ENCODE data around the gene RAB36. TPM values are rescaled to one million over a fixed set of nuclear protein-coding genes. Genes with fewer than 3 reads are reported as not detected.

Gene RAB36
- total RNA-seq, 2 experiments from 2014 or later = 0.41 to 3.0 TPM

GRCh38 chr22:23105304-23105703 is 40.0 kb upstream of the RAB36 start:
- no peaks in the 10 kb centered on the region for H3K4me1 ChIP-seq (ENCODE audit: insufficient read depth, low read length, poor library complexity, severe bottlenecking)
- H3K9me2 ChIP-seq (ENCODE audit: insufficient read depth, low read length) = no peaks in the 10 kb centered on the region
- intact Hi-C loops (cut with micrococcal nuclease; ENCODE audit: unreplicated experiment) = no loop called here
- no TSS peak for BruUV-seq (replicated peaks)
- H4K20me1 ChIP-seq (ENCODE audit: insufficient read depth, low read length) = no peaks in the 10 kb centered on the region
- POLR2A ChIA-PET = no interaction called here
- H3K4me3 ChIP-seq (ENCODE audit: low read depth, low read length, poor library complexity, severe bottlenecking) = no peak overlapping the region
- no peak overlapping the region for H3K27ac ChIP-seq (ENCODE audit: low read depth, low read length, poor library complexity, severe bottlenecking)
- no peak overlapping the region for H3K4me2 ChIP-seq (ENCODE audit: low read length)
- peaks cover 18% of the 10 kb centered on the region; the same call in 1 of the 2 replicates for H3K36me3 ChIP-seq (ENCODE audit: insufficient read depth, low read length)
- no peak overlapping the region for H2AFZ ChIP-seq (ENCODE audit: low read length)
- H3K79me2 ChIP-seq (ENCODE audit: insufficient read depth, low read depth, low read length) = no peaks in the 10 kb centered on the region
- no peaks in the 10 kb centered on the region for H3K9me3 ChIP-seq (ENCODE audit: low read length)
- CTCF ChIA-PET (ENCODE audit: unreplicated experiment) = no interaction called here
- TF ChIP-seq CTCF (conservative IDR thresholded peaks at IDR 0.05; ENCODE audit: low read length) (no peak), EZH2phosphoT487 (IDR thresholded peaks at IDR 0.05; ENCODE audit: borderline replicate concordance, low read depth, low read length) (no peak)
- no peak for DNase-seq (ENCODE audit: low spot score)

- Histone ChIP-seq H3K36me3 (ENCODE audit: insufficient read depth, low read length) (peaks cover 14% of the 10 kb centered on the region; the same call in 1 of the 2 replicates), H3K27ac (ENCODE audit: low read depth, low read length, poor library complexity, severe bottlenecking) (no peak overlapping the region), H3K9me2 (ENCODE audit: insufficient read depth, low read length) (no peaks in the 10 kb centered on the region), H3K9me3 (ENCODE audit: low read length) (no peaks in the 10 kb centered on the region), H4K20me1 (ENCODE audit: insufficient read depth, low read length) (no peaks in the 10 kb centered on the region), H3K79me2 (ENCODE audit: insufficient read depth, low read depth, low read length) (no peaks in the 10 kb centered on the region), H2AFZ (ENCODE audit: low read length) (no peak overlapping the region), H3K4me1 (ENCODE audit: insufficient read depth, low read length, poor library complexity, severe bottlenecking) (no peaks in the 10 kb centered on the region), H3K4me2 (ENCODE audit: low read length) (no peak overlapping the region), H3K4me3 (ENCODE audit: low read depth, low read length, poor library complexity, severe bottlenecking) (no peak overlapping the region)
- POLR2A ChIA-PET = no interaction called here
- no peak for DNase-seq (ENCODE audit: low spot score)
- no TSS peak for BruUV-seq (replicated peaks)
- CTCF ChIA-PET (ENCODE audit: unreplicated experiment) = no interaction called here
- intact Hi-C loops (cut with micrococcal nuclease; ENCODE audit: unreplicated experiment) = no loop called here
- TF ChIP-seq CTCF (conservative IDR thresholded peaks at IDR 0.05; ENCODE audit: low read length) = no peak
- no peak for TF ChIP-seq EZH2phosphoT487 (IDR thresholded peaks at IDR 0.05; ENCODE audit: borderline replicate concordance, low read depth, low read length)
Measured at GRCh38 chr22:23105919-23106318, 39.4 kb upstream of the RAB36 start.

GRCh38 chr22:23106344-23106743 is 38.9 kb upstream of the RAB36 start:
- Histone ChIP-seq H3K4me1 (ENCODE audit: insufficient read depth, low read length, poor library complexity, severe bottlenecking) (no peaks in the 10 kb centered on the region), H3K4me3 (ENCODE audit: low read depth, low read length, poor library complexity, severe bottlenecking) (no peak overlapping the region), H2AFZ (ENCODE audit: low read length) (no peak overlapping the region), H3K9me3 (ENCODE audit: low read length) (no peaks in the 10 kb centered on the region), H3K36me3 (ENCODE audit: insufficient read depth, low read length) (peaks cover 12% of the 10 kb centered on the region; the same call in 1 of the 2 replicates), H3K79me2 (ENCODE audit: insufficient read depth, low read depth, low read length) (no peaks in the 10 kb centered on the region), H3K4me2 (ENCODE audit: low read length) (no peak overlapping the region), H3K9me2 (ENCODE audit: insufficient read depth, low read length) (no peaks in the 10 kb centered on the region), H4K20me1 (ENCODE audit: insufficient read depth, low read length) (no peaks in the 10 kb centered on the region), H3K27ac (ENCODE audit: low read depth, low read length, poor library complexity, severe bottlenecking) (no peak overlapping the region)
- intact Hi-C loops (cut with micrococcal nuclease; ENCODE audit: unreplicated experiment) = no loop called here
- ChIA-PET CTCF (ENCODE audit: unreplicated experiment) (no interaction called here), POLR2A (no interaction called here)
- TF ChIP-seq EZH2phosphoT487 (IDR thresholded peaks at IDR 0.05; ENCODE audit: borderline replicate concordance, low read depth, low read length) (no peak), CTCF (conservative IDR thresholded peaks at IDR 0.05; ENCODE audit: low read length) (no peak)
- no TSS peak for BruUV-seq (replicated peaks)
- DNase-seq (ENCODE audit: low spot score) = no peak
